GM10266 (cell line): Measurements from ENCODE around the gene GBX2.

Experiments
- DNase-seq: peaks from one replicate; pipeline ENCODE4 v3.0.0; 2012; ENCODE audit errors: extremely low spot score
- CTCF ChIP-seq: IDR thresholded peaks from 2 replicates; pipeline ENCODE4 v1.5.1; 2012; ENCODE audit warnings: mild to moderate bottlenecking, low read depth; ENCODE audit not compliant: control insufficient read depth, insufficient read depth; ENCODE audit errors: missing control alignments

GBX2 gene

GRCh38 chr2:236121546-236121945, 46.6 kb downstream of the GBX2 start:
- TF ChIP-seq CTCF, result no peak
- no peak for DNase-seq

- TF ChIP-seq CTCF, result no peak
- no peak for DNase-seq
These were observed 47.4 kb downstream of the GBX2 start for GRCh38 chr2:236120829-236121228.

GRCh38 chr2:236120141-236120601, 48.0 kb downstream of the GBX2 start:
- TF ChIP-seq CTCF, result no peak
- DNase-seq, result no peak

- no peak for TF ChIP-seq CTCF
- DNase-seq, result no peak
These were observed 48.7 kb downstream of the GBX2 start for GRCh38 chr2:236119476-236119875.

GRCh38 chr2:236119003-236119402, 49.2 kb downstream of the GBX2 start:
- DNase-seq, result no peak
- TF ChIP-seq CTCF, result no peak

GRCh38 chr2:236117861-236118269, 50.3 kb downstream of the GBX2 start:
- TF ChIP-seq CTCF, result no peak
- no peak for DNase-seq

- DNase-seq, result no peak
- no peak for TF ChIP-seq CTCF
These were observed 50.8 kb downstream of the GBX2 start for GRCh38 chr2:236117401-236117800.
